IMR-90 (cell line): ENCODE data around the gene PI16. TPM values are rescaled to one million over a fixed set of nuclear protein-coding genes. Genes with fewer than 3 reads are reported as not detected.

ENCODE experiments used
- ATAC-seq: fragments of 200-7000 bp; cut with Tn5 transposase; 2 replicates; pipeline ENCODE4 v1.9.1; 2020; ENCODE audit warnings: low read depth, mild to moderate bottlenecking, moderate library complexity
- BruUV-seq: library from RNA; stranded (reverse); fragments of 400-500 nt; replicated peaks from 2 replicates; lab custom pipeline; 2021; lab: Mats Ljungman, UMichigan
- CTCF ChIA-PET: fragments of 300-600 bp; formaldehyde crosslinking; extraction: SDS; loops from one replicate; lab custom pipeline; 2021; ENCODE audit warnings: antibody characterized with exemption; lab: Yijun Ruan, JAX
- POLR2A ChIA-PET: fragments of 300-600 bp; sonication (Branson Sonifier 250); formaldehyde crosslinking; loops from one replicate; lab custom pipeline; 2022; ENCODE audit warnings: antibody characterized with exemption; ENCODE audit not compliant: unreplicated experiment; lab: Charles Lee
- DNase-seq: peaks from one replicate; pipeline ENCODE4 v3.0.0; 2013
- H2AFZ ChIP-seq: replicated peaks from 2 replicates; pipeline ENCODE3; 2013; ENCODE audit warnings: low read length, mild to moderate bottlenecking; ENCODE audit not compliant: poor library complexity
- H2AK5ac ChIP-seq: 2 replicates; pipeline ENCODE4 v1.6.1; 2013; ENCODE audit warnings: low read depth, low read length, inconsistent platforms
- H2AK9ac ChIP-seq: replicated peaks from 2 replicates; pipeline ENCODE3; 2013; ENCODE audit warnings: mild to moderate bottlenecking, low read depth, low read length, moderate library complexity; ENCODE audit not compliant: poor library complexity
- H2BK120ac ChIP-seq: 2 replicates; pipeline ENCODE4 v1.6.1; 2013; ENCODE audit warnings: low read depth, low read length, inconsistent platforms
- H2BK15ac ChIP-seq: 3 replicates; pipeline ENCODE4 v1.6.1; 2013; ENCODE audit warnings: low read depth, low read length, inconsistent platforms
- H2BK20ac ChIP-seq: 2 replicates; pipeline ENCODE4 v1.6.1; 2013; ENCODE audit warnings: low read depth, mild to moderate bottlenecking, inconsistent platforms, low read length, moderate library complexity
- H2BK5ac ChIP-seq: 2 replicates; pipeline ENCODE4 v1.6.1; 2013; ENCODE audit warnings: mild to moderate bottlenecking, low read depth, low read length, inconsistent platforms; ENCODE audit not compliant: poor library complexity, severe bottlenecking
- H3K14ac ChIP-seq: replicated peaks from 2 replicates; pipeline ENCODE4 v1.6.1; 2013; ENCODE audit warnings: low read depth, low read length, inconsistent platforms
- H3K18ac ChIP-seq: 2 replicates; pipeline ENCODE4 v1.6.1; 2013; ENCODE audit warnings: low read depth, low read length, control low read depth
- H3K23ac ChIP-seq: 2 replicates; pipeline ENCODE4 v1.6.1; 2013; ENCODE audit warnings: low read depth, low read length, inconsistent platforms
- H3K27ac ChIP-seq: 2 replicates; pipeline ENCODE4 v1.5.1; 2013; ENCODE audit warnings: mild to moderate bottlenecking, control low read depth, low read length; ENCODE audit not compliant: insufficient read depth
- H3K27me3 ChIP-seq: 2 replicates; pipeline ENCODE4 v1.6.1; 2013; ENCODE audit warnings: low read length; ENCODE audit not compliant: control insufficient read depth, insufficient read depth
- H3K36me3 ChIP-seq: 2 replicates; pipeline ENCODE4 v1.6.1; 2013; ENCODE audit warnings: low read length, mixed read lengths; ENCODE audit not compliant: control insufficient read depth, insufficient read depth
- H3K4ac ChIP-seq: 2 replicates; pipeline ENCODE4 v1.6.1; 2013; ENCODE audit warnings: low read depth, low read length, inconsistent platforms
- H3K4me1 ChIP-seq: 2 replicates; pipeline ENCODE4 v1.6.1; 2013; ENCODE audit warnings: low read length, mixed read lengths; ENCODE audit not compliant: control insufficient read depth, insufficient read depth
- H3K4me2 ChIP-seq: 2 replicates; pipeline ENCODE4 v1.6.1; 2013; ENCODE audit warnings: low read depth, mild to moderate bottlenecking, control low read depth, low read length, moderate library complexity
- H3K4me3 ChIP-seq: 2 replicates; pipeline ENCODE4 v1.5.1; 2013; ENCODE audit warnings: low read depth, mild to moderate bottlenecking, control low read depth, low read length, moderate library complexity; ENCODE audit not compliant: insufficient read depth
- H3K56ac ChIP-seq: 2 replicates; pipeline ENCODE4 v1.6.1; 2013; ENCODE audit warnings: low read length, inconsistent platforms; ENCODE audit not compliant: insufficient read depth; ENCODE audit errors: extremely low read depth
- H3K79me1 ChIP-seq, 2 experiments: 2 replicates each; pipeline ENCODE4 v1.6.1; 2013; ENCODE audit warnings: low read length in 2 of 2, inconsistent platforms in 1 of 2, low read depth in 1 of 2
- H3K9ac ChIP-seq: 2 replicates; pipeline ENCODE4 v1.6.1; 2013; ENCODE audit warnings: low read depth, low read length, control low read depth
- H3K9me1 ChIP-seq: 2 replicates; pipeline ENCODE4 v1.6.1; 2013; ENCODE audit warnings: low read length, inconsistent platforms; ENCODE audit not compliant: insufficient read depth
- H3K9me3 ChIP-seq: 2 replicates; pipeline ENCODE4 v1.6.1; 2013; ENCODE audit warnings: low read length; ENCODE audit not compliant: control insufficient read depth, insufficient read depth
- H4K20me1 ChIP-seq: 2 replicates; pipeline ENCODE4 v1.6.1; 2013; ENCODE audit warnings: low read length, inconsistent platforms; ENCODE audit not compliant: insufficient read depth
- H4K5ac ChIP-seq: 2 replicates; pipeline ENCODE4 v1.6.1; 2013; ENCODE audit warnings: mild to moderate bottlenecking, low read depth, low read length, control low read depth
- H4K8ac ChIP-seq, 2 experiments: 2 replicates each; pipeline ENCODE4 v1.6.1; 2013; ENCODE audit warnings: low read depth in 2 of 2, low read length in 2 of 2, control low read depth in 1 of 2, inconsistent platforms in 1 of 2
- H4K91ac ChIP-seq: 2 replicates; pipeline ENCODE4 v1.6.1; 2013; ENCODE audit warnings: low read depth, low read length, inconsistent platforms; ENCODE audit not compliant: insufficient read depth
- FOS ChIP-seq: fragments of 150-350 bp; IDR thresholded peaks from 2 replicates; pipeline ENCODE4 v1.6.1; 2016; ENCODE audit warnings: low read depth, low read length
- RFX5 ChIP-seq: IDR thresholded peaks from 2 replicates; pipeline ENCODE4 v1.8.0; 2012; ENCODE audit warnings: low read depth, mild to moderate bottlenecking, low read length, moderate library complexity
- SMC3 ChIP-seq: fragments of 150-350 bp; IDR thresholded peaks from 2 replicates; pipeline ENCODE4 v1.6.1; 2016; ENCODE audit warnings: low read depth, mild to moderate bottlenecking, antibody characterized with exemption, low read length, moderate library complexity
- USF2 ChIP-seq: fragments of 150-350 bp; IDR thresholded peaks from 2 replicates; pipeline ENCODE4 v1.6.1; 2017; ENCODE audit warnings: mild to moderate bottlenecking, antibody characterized with exemption, low read length, low read depth
- WGBS, 2 experiments: methylation state at CpG; one replicate each; pipeline versions ENCODE4 v1.1.5 to v1.1.7; 2013; ENCODE audit warnings: missing lambda C conversion rate in 2 of 2; ENCODE audit not compliant: insufficient read length in 1 of 2; ENCODE audit errors: extremely low coverage in 2 of 2; 5-methylcytosine and 5-hydroxymethylcytosine counted together
- dilution Hi-C: fragments of 300-500 bp; cut with HindIII; formaldehyde crosslinking; loops from one replicate; pipeline ENCODE4 v1.14.3; 2018; ENCODE audit warnings: low sequenced_read_pairs; ENCODE audit not compliant: unreplicated experiment
- in situ Hi-C: fragments of 300-500 bp; cut with MboI; formaldehyde crosslinking; loops from 3 replicates; pipeline ENCODE4 v1.14.3; 2019; ENCODE audit warnings: low sequenced_read_pairs, inconsistent platforms, mixed read lengths
- intact Hi-C: fragments of 100-400 bp; cut with micrococcal nuclease; formaldehyde crosslinking; loops from 2 replicates; pipeline ENCODE4 v1.10.0; 2022
- polyA plus RNA-seq, 3 experiments: library from polyadenylated mRNA; depleted of rRNA; stranded (reverse); fragments of >200 nt; gene quantifications; 2 replicates each; pipeline ENCODE4 v1.2.3, GENCODE V29; 2012; ENCODE audit warnings: low replicate concordance in 1 of 3
- total RNA-seq: library from RNA; depleted of rRNA; stranded (reverse); fragments of >200 nt; gene quantifications from 2 replicates; pipeline ENCODE4 v1.2.3, GENCODE V29; 2012; rRNA removed
- TF ChIP-seq, protein P1 (sequence below): fragments of 150-350 bp; IDR thresholded peaks from 2 replicates; pipeline ENCODE4 v1.6.1; 2016; ENCODE audit warnings: low read depth, mild to moderate bottlenecking, low read length, moderate library complexity, borderline replicate concordance

The PI16 gene
- total and polyA plus RNA-seq, 2 of the 4 experiments (the other 2 are of a cell fraction): 0.21 TPM; not detected in 1

DNA sequence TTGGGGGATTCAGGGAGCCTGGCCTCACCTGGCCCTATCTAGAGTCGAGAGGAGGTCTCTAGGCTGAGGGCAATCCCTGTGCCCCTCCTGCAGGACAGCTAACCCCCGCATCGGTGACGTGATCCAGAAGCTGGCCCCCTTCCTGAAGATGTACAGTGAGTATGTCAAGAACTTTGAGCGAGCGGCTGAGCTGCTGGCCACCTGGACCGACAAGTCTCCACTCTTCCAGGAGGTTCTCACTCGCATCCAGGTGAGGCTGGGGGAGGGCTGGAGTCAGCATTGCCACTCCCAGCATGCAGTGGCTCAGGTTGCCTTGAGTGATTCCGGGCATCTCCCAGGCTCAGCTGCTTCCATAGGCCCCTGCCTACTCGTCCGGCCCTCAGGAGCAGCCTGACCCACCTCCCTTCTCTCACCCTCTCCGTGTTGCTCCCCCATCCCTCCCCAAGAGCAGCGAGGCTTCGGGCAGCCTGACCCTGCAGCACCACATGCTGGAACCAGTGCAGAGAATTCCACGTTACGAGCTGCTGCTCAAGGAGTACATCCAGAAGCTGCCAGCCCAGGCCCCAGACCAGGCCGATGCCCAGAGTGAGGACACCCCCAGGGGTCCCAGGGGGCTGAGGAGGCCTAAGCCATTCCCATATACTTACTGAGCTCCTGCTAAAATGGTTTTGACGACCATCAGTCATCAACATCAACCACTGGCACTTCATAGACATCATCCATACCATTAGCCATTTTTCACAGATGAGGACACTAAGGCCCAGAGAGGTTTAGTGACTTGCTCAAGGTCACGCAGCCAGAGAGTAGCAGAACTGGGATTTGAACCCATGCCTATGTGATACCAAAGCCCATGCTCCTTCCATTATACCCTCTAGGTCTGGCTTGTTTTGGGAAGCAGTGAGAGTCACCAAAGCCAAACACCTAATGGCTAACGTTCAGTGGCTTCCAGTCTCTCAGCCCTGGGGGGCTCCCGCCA lies 59.3 kb downstream of the PI16 start:
- no peak overlapping the region for H3K4me3 ChIP-seq
- 60% methylated on average over 2 of the region's 21 CpGs; no CpG with 5 or more reads in 1 of the 2 experiments for WGBS, 2 experiments
- no TSS peak for BruUV-seq
- DNase-seq: no peak
- H2BK120ac ChIP-seq: no peak overlapping the region
- H3K27me3 ChIP-seq: 0 out of 2 replicates have a peak, but pooled peaks cover 2% of the 10 kb centered on the region
- H2BK15ac ChIP-seq: no peak overlapping the region
- no peak overlapping the region for H4K91ac ChIP-seq
- no peak overlapping the region for H3K23ac ChIP-seq
- no peak overlapping the region for H2BK20ac ChIP-seq
- H3K4me2 ChIP-seq: no peak overlapping the region
- peaks cover 2% of the 10 kb centered on the region; the same call in 1 of the 2 replicates for H3K4me1 ChIP-seq
- H3K14ac ChIP-seq: no peak overlapping the region
- ChIA-PET POLR2A (no interaction called here), CTCF (no interaction called here)
- 0 out of 2 replicates have a peak, but pooled peaks cover 2% of the 10 kb centered on the region for H3K9me3 ChIP-seq
- intact Hi-C loops (loop anchor here (10.0 kb wide), 1 partner anchor 389 kb away; no protein-coding TSS in a partner anchor), dilution Hi-C loops (no loop called here), in situ Hi-C loops (loop anchor here (5.0 kb wide), 1 partner anchor 247 kb away; no protein-coding TSS in a partner anchor)
- H3K4ac ChIP-seq: no peak overlapping the region
- H4K5ac ChIP-seq: no peak overlapping the region
- no peak for ATAC-seq
- no peak for TF ChIP-seq RFX5
- TF ChIP-seq FOS: no peak
- no peak for TF ChIP-seq SMC3
- TF ChIP-seq, protein P1, sequence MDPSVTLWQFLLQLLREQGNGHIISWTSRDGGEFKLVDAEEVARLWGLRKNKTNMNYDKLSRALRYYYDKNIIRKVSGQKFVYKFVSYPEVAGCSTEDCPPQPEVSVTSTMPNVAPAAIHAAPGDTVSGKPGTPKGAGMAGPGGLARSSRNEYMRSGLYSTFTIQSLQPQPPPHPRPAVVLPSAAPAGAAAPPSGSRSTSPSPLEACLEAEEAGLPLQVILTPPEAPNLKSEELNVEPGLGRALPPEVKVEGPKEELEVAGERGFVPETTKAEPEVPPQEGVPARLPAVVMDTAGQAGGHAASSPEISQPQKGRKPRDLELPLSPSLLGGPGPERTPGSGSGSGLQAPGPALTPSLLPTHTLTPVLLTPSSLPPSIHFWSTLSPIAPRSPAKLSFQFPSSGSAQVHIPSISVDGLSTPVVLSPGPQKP: no peak
- no peak for TF ChIP-seq USF2
- H2BK5ac ChIP-seq: no peak overlapping the region
- H3K56ac ChIP-seq: no peak overlapping the region
- H3K27ac ChIP-seq: no peak overlapping the region
- no peak overlapping the region for H2AK9ac ChIP-seq
- no peaks in the 10 kb centered on the region for H3K79me1 ChIP-seq
- H2AK5ac ChIP-seq: no peak overlapping the region
- H4K20me1 ChIP-seq: no peaks in the 10 kb centered on the region
- H4K8ac ChIP-seq: no peak overlapping the region
- no peaks in the 10 kb centered on the region for H3K36me3 ChIP-seq
- H3K18ac ChIP-seq: no peak overlapping the region
- no peak overlapping the region for H2AFZ ChIP-seq
- no peak overlapping the region for H3K9ac ChIP-seq
- H3K9me1 ChIP-seq: no peaks in the 10 kb centered on the region

Other genes starting within 250 kb of the PI16 start
- not detected in 2 replicates for gene CPNE5, start 115.3 kb upstream of the PI16 start, total RNA-seq
- gene CPNE5, start 115.3 kb upstream of the PI16 start, polyA plus RNA-seq (2012; rRNA removed): 0.07 and 0.10 TPM in 2 replicates
- gene PPIL1, start 79.9 kb upstream of the PI16 start, total RNA-seq: 50.5 and 58.4 TPM in 2 replicates
- 25.9 and 28.4 TPM in 2 replicates for gene PPIL1, start 79.9 kb upstream of the PI16 start, polyA plus RNA-seq (2012; rRNA removed)
- gene C6orf89, start 68.8 kb upstream of the PI16 start, total RNA-seq: 39.2 and 52.3 TPM in 2 replicates
- gene C6orf89, start 68.8 kb upstream of the PI16 start, polyA plus RNA-seq (2012; rRNA removed): 26.8 and 30.8 TPM in 2 replicates
- 249 and 263 TPM in 2 replicates for gene MTCH1, start 31.5 kb downstream of the PI16 start, total RNA-seq
- gene MTCH1, start 31.5 kb downstream of the PI16 start, polyA plus RNA-seq (2012; rRNA removed): 210 and 215 TPM in 2 replicates
- gene FGD2, start 50.9 kb downstream of the PI16 start, total RNA-seq: not detected in 2 replicates
- gene FGD2, start 50.9 kb downstream of the PI16 start, polyA plus RNA-seq (2012; rRNA removed): 0.07 TPM in 1 of 2 replicates, not detected in the other
- 6.1 and 7.2 TPM in 2 replicates for gene PIM1, start 215.4 kb downstream of the PI16 start, total RNA-seq
- gene PIM1, start 215.4 kb downstream of the PI16 start, polyA plus RNA-seq (2012; rRNA removed): 12.8 and 18.5 TPM in 2 replicates